Smooth muscle cell (in vitro differentiated cells): ENCODE data around the gene ADGRF5. TPM values are rescaled to one million over a fixed set of nuclear protein-coding genes. Genes with fewer than 3 reads are reported as not detected.
A peak's percentile ranks its signal among the peaks of the same experiment; 100 is the strongest.

Experiments used
- DNase-seq: peaks from one replicate; lab custom pipeline; 2025; ENCODE audit not compliant: unreplicated experiment; lab: John Stamatoyannopoulos, UW
- H2AFZ ChIP-seq: fragments of 200-600 bp; sonication (generic); 2 replicates; pipeline ENCODE4 v1.6.0; 2016; ENCODE audit warnings: antibody characterized with exemption, low read depth, mild to moderate bottlenecking
- H3F3A ChIP-seq: fragments of 200-600 bp; sonication (generic); 2 replicates; pipeline ENCODE4 v1.6.0; 2017; ENCODE audit warnings: antibody characterized with exemption, low read depth
- H3K27ac ChIP-seq: fragments of 200-600 bp; sonication (generic); 2 replicates; pipeline ENCODE4 v1.5.1; 2016; ENCODE audit warnings: low read depth, mild to moderate bottlenecking
- H3K27me3 ChIP-seq: fragments of 200-600 bp; sonication (generic); 2 replicates; pipeline ENCODE4 v1.6.1; 2016; ENCODE audit warnings: low read depth, mild to moderate bottlenecking
- H3K36me3 ChIP-seq: fragments of 200-600 bp; sonication (generic); 2 replicates; pipeline ENCODE4 v1.5.1; 2016; ENCODE audit warnings: low read depth
- H3K4me1 ChIP-seq: fragments of 200-600 bp; sonication (generic); 2 replicates; pipeline ENCODE4 v1.5.1; 2016; ENCODE audit warnings: low read depth
- H3K4me2 ChIP-seq: fragments of 200-600 bp; sonication (generic); 2 replicates; pipeline ENCODE4 v1.6.0; 2016; ENCODE audit warnings: mild to moderate bottlenecking
- H3K4me3 ChIP-seq: fragments of 200-600 bp; sonication (generic); 2 replicates; pipeline ENCODE4 v1.5.1; 2016; ENCODE audit warnings: mild to moderate bottlenecking
- H3K79me2 ChIP-seq: fragments of 200-600 bp; sonication (generic); 2 replicates; pipeline ENCODE4 v1.6.0; 2016; ENCODE audit warnings: low read depth, mild to moderate bottlenecking
- H3K9ac ChIP-seq: fragments of 200-600 bp; sonication (generic); 2 replicates; pipeline ENCODE4 v1.6.0; 2016; ENCODE audit warnings: low read depth
- H3K9me3 ChIP-seq: fragments of 200-600 bp; sonication (generic); replicated peaks from 2 replicates; pipeline ENCODE4 v1.5.1; 2016; ENCODE audit warnings: low read depth
- H4K20me1 ChIP-seq: fragments of 200-600 bp; sonication (generic); 2 replicates; pipeline ENCODE4 v1.6.0; 2016; ENCODE audit warnings: low read depth
- WGBS: methylation state at CpG from one replicate; pipeline ENCODE4 v1.1.7; 2016; ENCODE audit warnings: low lambda C conversion rate; 5-methylcytosine and 5-hydroxymethylcytosine counted together
- polyA plus RNA-seq: library from polyadenylated mRNA; unstranded; fragments of >200 nt; fragmentation: Nextera tagmentation; extraction: Ambion mirVana; gene quantifications from 2 replicates; pipeline ENCODE4 v1.2.1, GENCODE V29; 2016
- total RNA-seq: library from RNA; depleted of rRNA; stranded (reverse); fragments of >200 nt; gene quantifications from 2 replicates; pipeline ENCODE4 v1.2.3, GENCODE V29; 2014
- TF ChIP-seq, protein P1 (sequence below): fragments of 200-600 bp; sonication (generic); IDR thresholded peaks from 2 replicates; pipeline ENCODE4 v1.5.1; 2017; ENCODE audit warnings: borderline replicate concordance, mild to moderate bottlenecking, antibody characterized with exemption; ENCODE audit not compliant: insufficient read depth, poor library complexity, severe bottlenecking

ADGRF5 gene
- total and polyA plus RNA-seq, 2 experiments from 2014 or later, result 0.13 TPM; not detected in 1

DNA sequence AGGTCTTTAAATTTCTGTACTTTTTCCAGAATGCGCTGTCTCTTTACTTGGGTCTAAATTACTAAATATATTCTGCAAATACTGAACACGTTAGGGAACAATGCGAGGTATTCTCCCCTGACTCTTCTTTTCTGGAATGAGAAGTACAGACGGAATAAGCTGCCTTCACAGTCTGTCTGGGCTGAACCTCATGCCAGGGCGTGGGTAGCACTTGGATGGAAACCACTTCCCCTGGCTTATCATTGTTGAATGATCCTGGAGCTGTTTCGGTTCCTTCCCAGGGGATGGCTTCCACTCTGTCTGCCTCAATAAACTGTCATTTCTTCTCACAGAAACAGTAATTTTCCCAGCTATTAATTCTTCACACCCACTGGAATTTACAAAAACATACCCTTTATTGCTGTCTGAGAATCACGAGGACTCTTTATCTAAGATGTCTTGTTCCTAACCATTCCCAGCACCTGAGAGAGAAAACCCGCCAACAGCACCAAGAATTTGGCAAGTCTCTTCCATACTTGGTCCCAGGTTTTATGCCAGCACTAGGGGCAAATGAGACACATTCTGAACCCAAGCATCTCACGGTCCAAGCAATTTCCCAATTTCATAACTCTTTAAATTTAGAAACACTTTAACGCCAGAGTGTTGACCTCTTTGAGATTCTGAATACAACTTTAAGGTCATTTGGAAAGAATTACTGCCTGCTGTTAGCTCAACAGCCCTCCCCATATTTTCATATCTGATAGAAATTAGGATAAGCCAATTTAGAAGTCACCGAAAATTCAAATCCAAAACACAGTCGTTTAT is 43.2 kb upstream of the ADGRF5 start:
- no peaks in the 10 kb centered on the region for H4K20me1 ChIP-seq
- no peak overlapping the region for H3K9ac ChIP-seq
- no peak overlapping the region for H2AFZ ChIP-seq
- H3K4me2 ChIP-seq, result peak overlapping the region; percentile 30
- no peak for DNase-seq
- H3K27me3 ChIP-seq, result no peaks in the 10 kb centered on the region
- 53% methylated on average over 12 of the region's 12 CpGs for WGBS
- H3K4me3 ChIP-seq, result no peak overlapping the region
- H3K9me3 ChIP-seq, result no peaks in the 10 kb centered on the region
- TF ChIP-seq, protein P1, sequence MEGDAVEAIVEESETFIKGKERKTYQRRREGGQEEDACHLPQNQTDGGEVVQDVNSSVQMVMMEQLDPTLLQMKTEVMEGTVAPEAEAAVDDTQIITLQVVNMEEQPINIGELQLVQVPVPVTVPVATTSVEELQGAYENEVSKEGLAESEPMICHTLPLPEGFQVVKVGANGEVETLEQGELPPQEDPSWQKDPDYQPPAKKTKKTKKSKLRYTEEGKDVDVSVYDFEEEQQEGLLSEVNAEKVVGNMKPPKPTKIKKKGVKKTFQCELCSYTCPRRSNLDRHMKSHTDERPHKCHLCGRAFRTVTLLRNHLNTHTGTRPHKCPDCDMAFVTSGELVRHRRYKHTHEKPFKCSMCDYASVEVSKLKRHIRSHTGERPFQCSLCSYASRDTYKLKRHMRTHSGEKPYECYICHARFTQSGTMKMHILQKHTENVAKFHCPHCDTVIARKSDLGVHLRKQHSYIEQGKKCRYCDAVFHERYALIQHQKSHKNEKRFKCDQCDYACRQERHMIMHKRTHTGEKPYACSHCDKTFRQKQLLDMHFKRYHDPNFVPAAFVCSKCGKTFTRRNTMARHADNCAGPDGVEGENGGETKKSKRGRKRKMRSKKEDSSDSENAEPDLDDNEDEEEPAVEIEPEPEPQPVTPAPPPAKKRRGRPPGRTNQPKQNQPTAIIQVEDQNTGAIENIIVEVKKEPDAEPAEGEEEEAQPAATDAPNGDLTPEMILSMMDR, result no peak
- H3K27ac ChIP-seq, result peak overlapping the region; percentile 48
- H3K36me3 ChIP-seq, result no peaks in the 10 kb centered on the region
- no peaks in the 10 kb centered on the region for H3K79me2 ChIP-seq
- H3K4me1 ChIP-seq, result peaks cover 7% of the 10 kb centered on the region
- no peaks in the 10 kb centered on the region for H3F3A ChIP-seq

DNA sequence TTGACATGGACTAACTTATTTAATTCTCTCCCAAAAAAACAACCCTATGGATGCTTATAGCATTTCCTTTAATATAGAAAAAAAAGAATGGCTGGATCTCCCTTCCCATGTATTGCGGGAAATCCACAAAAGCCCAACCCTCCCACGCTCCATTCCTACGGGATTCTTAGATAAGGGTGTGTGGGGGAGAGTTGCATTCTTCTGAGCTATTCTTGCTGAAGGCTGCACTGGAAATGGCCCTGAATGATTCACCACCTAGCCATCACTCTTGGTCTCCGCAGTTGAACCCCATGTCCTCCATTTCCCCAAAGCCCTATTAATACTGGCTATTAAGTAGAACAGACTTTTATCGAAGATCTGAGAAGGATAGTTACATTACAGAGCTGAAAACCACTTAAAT is 41.9 kb upstream of the ADGRF5 start:
- H4K20me1 ChIP-seq, result no peaks in the 10 kb centered on the region
- peak overlapping the region; percentile 48 for H3K27ac ChIP-seq

DNA sequence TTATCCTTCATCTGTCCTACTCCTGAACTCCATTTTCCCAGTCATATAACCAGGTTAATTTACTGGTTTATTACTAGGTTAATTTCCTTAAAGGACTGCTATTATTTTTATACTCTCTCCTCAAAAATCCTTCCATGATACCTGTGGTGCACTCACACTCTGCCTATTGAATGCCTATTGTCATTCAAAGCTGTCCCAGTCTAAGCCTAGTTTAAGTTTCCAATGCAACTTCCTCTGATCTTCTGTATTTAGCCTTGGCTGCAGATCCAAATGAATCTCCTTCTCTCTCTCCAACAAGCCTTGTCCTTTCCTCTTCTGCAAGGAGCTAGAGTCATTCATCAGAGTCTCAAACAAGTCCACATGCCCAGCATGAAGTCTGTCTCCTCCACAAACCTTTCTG is 41.3 kb upstream of the ADGRF5 start:
- Histone ChIP-seq H3F3A (no peaks in the 10 kb centered on the region), H3K27ac (no peak overlapping the region)

More for the DNA sequence above, 41.9 kb upstream of the ADGRF5 start:
- Histone ChIP-seq H3K36me3 (no peaks in the 10 kb centered on the region), H3K4me3 (no peak overlapping the region), H3K4me1 (peaks cover 7% of the 10 kb centered on the region), H3K27me3 (no peaks in the 10 kb centered on the region), H3K79me2 (no peaks in the 10 kb centered on the region), H3K9me3 (no peaks in the 10 kb centered on the region), H3K4me2 (peak overlapping the region; percentile 30), H2AFZ (no peak overlapping the region), H3K9ac (no peak overlapping the region), H3F3A (no peaks in the 10 kb centered on the region)
- TF ChIP-seq, protein P1, result no peak
- WGBS, result 25% methylated on average over 5 of the region's 5 CpGs
- no peak for DNase-seq

More for the DNA sequence above, 41.3 kb upstream of the ADGRF5 start:
- TF ChIP-seq, protein P1, result no peak
- Histone ChIP-seq H4K20me1 (no peaks in the 10 kb centered on the region), H2AFZ (no peak overlapping the region), H3K27me3 (no peaks in the 10 kb centered on the region), H3K9ac (no peak overlapping the region), H3K79me2 (no peaks in the 10 kb centered on the region), H3K4me1 (peaks cover 7% of the 10 kb centered on the region), H3K9me3 (no peaks in the 10 kb centered on the region), H3K4me2 (peak overlapping the region; percentile 30), H3K4me3 (no peak overlapping the region), H3K36me3 (no peaks in the 10 kb centered on the region)
- DNase-seq, result no peak
